Measurements from ENCODE around the gene NID2.

The NID2 gene

DNA sequence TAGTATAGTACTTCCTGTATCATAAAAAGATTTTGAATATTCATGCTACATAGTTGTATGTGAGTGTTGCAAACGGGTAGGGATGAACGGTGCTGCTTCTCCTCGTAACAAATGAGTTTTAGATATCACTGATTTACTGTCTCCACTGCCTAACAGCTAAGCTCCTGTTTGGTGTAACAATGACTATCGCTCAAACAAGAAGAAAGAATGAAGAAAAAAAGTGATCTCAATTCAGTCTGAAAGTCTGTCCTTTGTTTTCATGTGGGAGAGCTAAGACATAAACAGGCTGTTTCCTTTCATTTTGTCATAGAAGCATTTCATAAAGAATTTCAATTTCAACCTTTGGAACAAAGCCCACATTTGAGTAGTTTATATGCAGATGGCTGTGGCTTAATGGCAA is 105.6 kb downstream of the NID2 start:
- TF ChIP-seq, protein P1, sequence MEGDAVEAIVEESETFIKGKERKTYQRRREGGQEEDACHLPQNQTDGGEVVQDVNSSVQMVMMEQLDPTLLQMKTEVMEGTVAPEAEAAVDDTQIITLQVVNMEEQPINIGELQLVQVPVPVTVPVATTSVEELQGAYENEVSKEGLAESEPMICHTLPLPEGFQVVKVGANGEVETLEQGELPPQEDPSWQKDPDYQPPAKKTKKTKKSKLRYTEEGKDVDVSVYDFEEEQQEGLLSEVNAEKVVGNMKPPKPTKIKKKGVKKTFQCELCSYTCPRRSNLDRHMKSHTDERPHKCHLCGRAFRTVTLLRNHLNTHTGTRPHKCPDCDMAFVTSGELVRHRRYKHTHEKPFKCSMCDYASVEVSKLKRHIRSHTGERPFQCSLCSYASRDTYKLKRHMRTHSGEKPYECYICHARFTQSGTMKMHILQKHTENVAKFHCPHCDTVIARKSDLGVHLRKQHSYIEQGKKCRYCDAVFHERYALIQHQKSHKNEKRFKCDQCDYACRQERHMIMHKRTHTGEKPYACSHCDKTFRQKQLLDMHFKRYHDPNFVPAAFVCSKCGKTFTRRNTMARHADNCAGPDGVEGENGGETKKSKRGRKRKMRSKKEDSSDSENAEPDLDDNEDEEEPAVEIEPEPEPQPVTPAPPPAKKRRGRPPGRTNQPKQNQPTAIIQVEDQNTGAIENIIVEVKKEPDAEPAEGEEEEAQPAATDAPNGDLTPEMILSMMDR (IDR thresholded peaks at IDR 0.05; ENCODE audit: borderline replicate concordance, insufficient read depth, low read depth, low read length), result no peak

DNA sequence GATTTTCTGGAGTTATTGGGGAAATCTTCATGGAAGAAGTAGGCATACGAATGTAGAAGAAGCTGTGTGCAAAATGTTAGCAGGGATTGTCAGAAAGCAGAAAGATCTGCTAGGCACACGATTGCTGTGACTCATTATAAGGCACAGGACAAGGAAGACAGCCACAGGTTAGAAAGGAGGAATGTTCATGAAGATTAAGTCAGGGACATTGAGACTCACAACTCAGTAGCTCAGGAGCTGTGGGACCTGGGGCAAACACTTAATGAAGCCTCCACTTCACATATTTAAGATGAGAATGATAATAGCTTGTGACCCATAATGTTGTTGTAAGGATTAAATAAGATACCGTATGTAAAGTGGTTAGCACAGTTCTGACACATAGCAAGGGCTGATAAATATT is 106.1 kb downstream of the NID2 start:
- TF ChIP-seq, protein P1 (IDR thresholded peaks at IDR 0.05; ENCODE audit: borderline replicate concordance, insufficient read depth, low read depth, low read length), result no peak
- H3K4me3 ChIP-seq (ENCODE audit: low read depth, low read length), result no peak overlapping the region

More for the DNA sequence above, 105.6 kb downstream of the NID2 start:
- H3K4me3 ChIP-seq (ENCODE audit: low read depth, low read length), result no peak overlapping the region

DNA sequence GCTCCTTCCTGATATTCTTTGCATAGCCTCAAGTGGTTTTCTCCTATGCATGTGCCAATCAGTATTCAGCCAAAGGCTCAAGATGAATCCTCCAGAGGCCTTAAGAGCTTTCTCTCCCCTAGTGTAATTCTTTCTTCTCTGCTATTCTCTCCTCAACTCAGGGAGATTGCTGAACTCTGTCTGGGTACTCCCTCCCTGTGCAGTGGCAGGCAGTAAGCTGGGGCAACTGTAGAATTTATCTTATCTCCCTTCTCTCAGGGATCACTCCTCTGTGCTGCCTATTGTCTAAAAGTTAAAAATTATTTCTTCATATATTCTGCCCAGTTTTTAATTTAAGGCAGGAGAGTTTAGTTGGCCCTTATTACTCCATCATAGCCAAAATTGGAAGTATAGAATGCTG is 108.0 kb downstream of the NID2 start:
- TF ChIP-seq, protein P1 (IDR thresholded peaks at IDR 0.05; ENCODE audit: borderline replicate concordance, insufficient read depth, low read depth, low read length), result no peak
- no peak overlapping the region for H3K4me3 ChIP-seq (ENCODE audit: low read depth, low read length)

DNA sequence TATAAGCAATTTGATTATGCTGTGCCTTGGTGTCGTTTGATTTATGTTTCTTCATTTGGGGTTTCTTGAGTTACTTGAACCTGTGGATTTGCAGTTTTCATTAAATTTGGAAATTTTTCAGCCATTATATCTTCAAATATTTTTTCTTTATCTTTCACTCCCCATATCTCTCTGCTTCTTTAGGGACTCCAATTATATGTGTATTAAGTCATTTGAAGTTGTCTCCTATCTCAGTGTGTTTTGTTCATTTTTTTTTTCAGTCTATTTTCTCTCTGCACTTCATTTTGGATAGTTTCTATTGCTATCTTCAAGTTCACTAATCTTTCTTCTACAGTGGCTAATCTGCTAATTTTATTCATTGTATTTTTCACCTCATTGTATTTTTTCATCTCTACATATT is 108.9 kb downstream of the NID2 start:
- no peak overlapping the region for H3K4me3 ChIP-seq (ENCODE audit: low read depth, low read length)
- TF ChIP-seq, protein P1 (IDR thresholded peaks at IDR 0.05; ENCODE audit: borderline replicate concordance, insufficient read depth, low read depth, low read length), result no peak

DNA sequence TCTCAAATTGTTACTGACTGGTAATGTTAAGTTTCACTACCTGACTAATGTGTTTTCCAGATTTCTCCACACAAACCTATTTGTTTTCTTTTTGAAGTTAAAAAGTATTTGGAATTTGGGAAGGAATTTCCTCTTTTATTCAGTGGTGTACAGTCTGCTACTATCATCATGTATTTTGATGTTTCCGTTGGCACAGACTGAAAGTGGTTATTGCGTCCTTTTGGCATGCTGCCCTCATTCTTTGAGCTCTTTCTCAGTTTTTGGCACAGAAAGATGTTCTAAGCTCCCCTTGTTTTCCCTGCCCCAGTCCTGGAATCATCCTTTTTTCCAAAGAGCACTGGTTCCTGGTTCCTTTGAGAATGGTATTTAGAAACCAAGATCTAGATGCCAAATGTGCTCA is 110.9 kb downstream of the NID2 start:
- TF ChIP-seq, protein P1 (IDR thresholded peaks at IDR 0.05; ENCODE audit: borderline replicate concordance, insufficient read depth, low read depth, low read length), result no peak
- H3K4me3 ChIP-seq (ENCODE audit: low read depth, low read length), result no peak overlapping the region
